Measurements from ENCODE around the gene BHLHA15. TPM values are rescaled to one million over a fixed set of nuclear protein-coding genes. Genes with fewer than 3 reads are reported as not detected.

Gene BHLHA15
- total RNA-seq, 1 experiment from 2014 or later, result 5.2 TPM

- no peak for TF ChIP-seq YY1 (IDR thresholded peaks at IDR 0.05; ENCODE audit: extremely low read depth, insufficient replicate concordance, low read depth, low read length)
- TF ChIP-seq FOSL1 (IDR thresholded peaks at IDR 0.05; ENCODE audit: low read depth), result no peak
- TF ChIP-seq CTCF (IDR thresholded peaks at IDR 0.05 in 2 of 3, conservative IDR thresholded peaks at IDR 0.05 in 1 of 3; ENCODE audit: borderline replicate concordance in 1 of 3, insufficient read depth in 1 of 3, low read depth in 2 of 3, low read length in 2 of 3), result no peak
- no peak for TF ChIP-seq ZBTB33 (IDR thresholded peaks at IDR 0.05; ENCODE audit: extremely low read depth, insufficient replicate concordance, low read length)
- intact Hi-C loops (cut with micrococcal nuclease), result no loop called here
- H4K20me1 ChIP-seq (ENCODE audit: insufficient read depth), result no peaks in the 10 kb centered on the region
- POLR2A ChIA-PET, result no interaction called here
- ATAC-seq, result no peak
- RAD21 ChIA-PET (ENCODE audit: low non-redundant PET in 1 of 2, low total read pairs in 2 of 2, uncharacterized antibody in 2 of 2, unreplicated experiment in 2 of 2), result no interaction called here
- no peak overlapping the region for H3K4me3 ChIP-seq (replicated peaks in 1 of 2; ENCODE audit: low read depth in 1 of 2, low read length in 2 of 2)
- H2AFZ ChIP-seq (ENCODE audit: low read depth, low read length, poor library complexity, severe bottlenecking), result no peak overlapping the region
- DNase-seq (ENCODE audit: low read depth, low spot score), result no peak
- no peak overlapping the region for H3K9ac ChIP-seq (ENCODE audit: low read length)
- no peak overlapping the region for H3K4me2 ChIP-seq (ENCODE audit: low read length)
- H3K27ac ChIP-seq (ENCODE audit: low read depth, low read length), result no peak overlapping the region
- H3K9me3 ChIP-seq (ENCODE audit: control insufficient read depth in 1 of 2, insufficient read depth in 1 of 2, low read depth in 1 of 2, low read length in 2 of 2), result no peaks in the 10 kb centered on the region
- CTCF ChIA-PET, result interaction anchor here (1.3 kb wide), 1 partner anchor 11 kb away, joined by 3 read pairs; no protein-coding TSS in a partner anchor
- BruUV-seq (replicated peaks), result no TSS peak
- peaks cover 31% of the 10 kb centered on the region for H3K79me2 ChIP-seq (ENCODE audit: insufficient read depth, low read length)
- no peaks in the 10 kb centered on the region for H3K27me3 ChIP-seq (ENCODE audit: insufficient read depth, low read length)
- H3K9me2 ChIP-seq (ENCODE audit: insufficient read depth), result no peaks in the 10 kb centered on the region
- peaks cover 14 to 22% of the 10 kb centered on the region in 2 experiments for H3K4me1 ChIP-seq (ENCODE audit: control insufficient read depth in 1 of 2, insufficient read depth in 2 of 2, low read length in 2 of 2)
- H3K36me3 ChIP-seq (ENCODE audit: control insufficient read depth in 1 of 2, insufficient read depth in 2 of 2, low read length in 2 of 2), result no peaks in the 10 kb centered on the region
Measured at GRCh38 chr7:98254951-98255610, 43.8 kb downstream of the BHLHA15 start.
